ENCODE data around the gene TFR2.

Gene TFR2

DNA sequence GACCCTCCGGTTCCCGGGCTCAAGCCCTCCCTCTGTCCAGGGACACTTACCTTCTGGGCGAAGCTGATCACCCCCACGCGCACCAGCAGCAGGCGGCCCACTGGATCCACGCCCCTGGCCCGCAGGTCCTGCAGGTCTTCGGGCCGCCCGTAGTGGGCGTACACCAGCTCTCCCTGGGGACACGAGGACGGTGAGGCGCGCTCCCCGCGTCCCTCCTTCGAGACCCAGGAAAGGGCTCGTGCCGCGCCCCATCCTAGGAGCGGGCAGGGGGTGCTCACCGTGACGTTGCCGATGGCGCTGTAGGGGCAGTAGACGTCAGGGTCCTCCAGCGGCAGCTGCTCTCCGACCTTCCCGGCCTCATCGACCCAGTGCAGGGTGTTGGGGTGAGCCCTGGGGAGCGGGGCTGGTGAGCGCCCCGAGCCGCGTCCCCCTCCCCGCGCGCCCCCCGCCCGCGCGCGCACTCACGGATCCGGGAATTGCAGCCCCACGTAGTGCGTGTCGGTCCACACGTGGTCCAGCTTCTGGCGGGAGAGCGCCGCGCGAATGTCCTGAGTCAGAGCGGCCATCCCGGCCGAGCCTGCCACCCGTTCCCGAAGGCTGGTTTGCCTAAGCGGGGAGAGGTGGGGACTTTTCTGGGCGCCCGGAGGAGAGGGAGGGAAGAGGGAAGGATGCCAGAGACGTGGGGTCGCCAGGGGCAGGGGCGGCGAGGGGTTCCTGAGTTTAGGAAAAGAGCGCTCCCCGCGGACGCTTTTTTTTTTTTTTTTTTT, 8.2 kb downstream of the TFR2 start:
- TF ChIP-seq FOXP2 (optimal IDR thresholded peaks at IDR 0.05; ENCODE audit: borderline replicate concordance, extremely low read depth, extremely low read length, insufficient read depth) (no peak), SIN3A (IDR thresholded peaks at IDR 0.05; ENCODE audit: borderline replicate concordance, insufficient read depth, low read length) (no peak), POLR2AphosphoS5 (IDR thresholded peaks at IDR 0.05; ENCODE audit: low read depth, low read length) (no peak), TAF1 (IDR thresholded peaks at IDR 0.05; ENCODE audit: borderline replicate concordance, insufficient read depth, low read length) (no peak)
- TF ChIP-seq, protein P1, sequence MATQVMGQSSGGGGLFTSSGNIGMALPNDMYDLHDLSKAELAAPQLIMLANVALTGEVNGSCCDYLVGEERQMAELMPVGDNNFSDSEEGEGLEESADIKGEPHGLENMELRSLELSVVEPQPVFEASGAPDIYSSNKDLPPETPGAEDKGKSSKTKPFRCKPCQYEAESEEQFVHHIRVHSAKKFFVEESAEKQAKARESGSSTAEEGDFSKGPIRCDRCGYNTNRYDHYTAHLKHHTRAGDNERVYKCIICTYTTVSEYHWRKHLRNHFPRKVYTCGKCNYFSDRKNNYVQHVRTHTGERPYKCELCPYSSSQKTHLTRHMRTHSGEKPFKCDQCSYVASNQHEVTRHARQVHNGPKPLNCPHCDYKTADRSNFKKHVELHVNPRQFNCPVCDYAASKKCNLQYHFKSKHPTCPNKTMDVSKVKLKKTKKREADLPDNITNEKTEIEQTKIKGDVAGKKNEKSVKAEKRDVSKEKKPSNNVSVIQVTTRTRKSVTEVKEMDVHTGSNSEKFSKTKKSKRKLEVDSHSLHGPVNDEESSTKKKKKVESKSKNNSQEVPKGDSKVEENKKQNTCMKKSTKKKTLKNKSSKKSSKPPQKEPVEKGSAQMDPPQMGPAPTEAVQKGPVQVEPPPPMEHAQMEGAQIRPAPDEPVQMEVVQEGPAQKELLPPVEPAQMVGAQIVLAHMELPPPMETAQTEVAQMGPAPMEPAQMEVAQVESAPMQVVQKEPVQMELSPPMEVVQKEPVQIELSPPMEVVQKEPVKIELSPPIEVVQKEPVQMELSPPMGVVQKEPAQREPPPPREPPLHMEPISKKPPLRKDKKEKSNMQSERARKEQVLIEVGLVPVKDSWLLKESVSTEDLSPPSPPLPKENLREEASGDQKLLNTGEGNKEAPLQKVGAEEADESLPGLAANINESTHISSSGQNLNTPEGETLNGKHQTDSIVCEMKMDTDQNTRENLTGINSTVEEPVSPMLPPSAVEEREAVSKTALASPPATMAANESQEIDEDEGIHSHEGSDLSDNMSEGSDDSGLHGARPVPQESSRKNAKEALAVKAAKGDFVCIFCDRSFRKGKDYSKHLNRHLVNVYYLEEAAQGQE (IDR thresholded peaks at IDR 0.05; ENCODE audit: insufficient read depth in 1 of 2, low read depth in 2 of 2, low read length in 2 of 2): no peak

DNA sequence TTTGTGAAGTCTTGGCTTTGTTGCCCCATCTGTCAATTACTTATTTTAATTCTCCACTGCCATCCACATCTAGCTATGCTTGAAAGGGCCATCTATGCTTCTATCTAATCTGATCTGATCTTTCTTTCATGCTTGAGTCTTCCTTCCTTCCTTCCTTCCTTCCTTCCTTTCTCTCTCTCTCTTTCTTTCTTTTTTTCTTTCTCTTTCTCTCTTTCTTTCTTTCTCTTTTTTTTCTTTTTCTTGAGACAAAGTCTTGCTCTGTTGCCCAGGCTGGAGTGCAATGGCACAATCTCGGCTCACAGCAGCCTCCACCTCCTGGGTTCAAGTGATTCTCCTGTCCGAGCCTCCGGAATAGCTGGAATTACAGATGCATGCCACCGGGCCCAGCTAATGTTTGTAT, 11.3 kb downstream of the TFR2 start:
- TF ChIP-seq TAF1 (IDR thresholded peaks at IDR 0.05; ENCODE audit: borderline replicate concordance, insufficient read depth, low read length): no peak
- TF ChIP-seq, protein P1 (IDR thresholded peaks at IDR 0.05; ENCODE audit: insufficient read depth in 1 of 2, low read depth in 2 of 2, low read length in 2 of 2): no peak
- TF ChIP-seq POLR2AphosphoS5 (IDR thresholded peaks at IDR 0.05; ENCODE audit: low read depth, low read length): no peak

DNA sequence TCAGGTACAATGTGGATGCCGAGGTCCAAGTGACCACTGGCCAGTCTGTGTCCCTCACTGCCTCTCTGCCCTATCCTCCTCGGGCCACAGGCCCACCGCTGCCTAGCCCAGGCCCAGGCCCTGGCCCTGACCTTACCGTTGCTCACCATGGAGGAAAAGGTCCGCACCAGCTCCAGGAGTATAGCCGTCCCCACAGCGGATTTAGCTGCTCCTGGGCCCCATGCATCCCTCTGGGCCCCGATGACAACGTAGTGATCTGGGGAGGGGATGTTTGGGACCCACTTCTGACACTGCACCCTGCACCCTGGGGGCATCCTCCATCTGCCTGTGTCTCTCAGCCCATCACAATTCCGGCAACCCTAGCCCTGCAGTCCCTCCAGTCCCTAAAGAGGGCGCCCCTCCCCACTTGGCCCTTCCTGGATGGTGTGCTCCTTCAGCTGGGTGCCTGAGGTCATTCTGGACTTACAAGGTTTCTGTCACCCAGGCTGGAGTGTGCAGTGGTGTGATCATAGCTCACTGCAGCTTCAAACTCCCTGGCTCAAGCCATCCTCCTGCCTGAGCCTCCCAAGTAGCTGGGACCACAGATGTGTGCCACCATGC, 12.1 kb downstream of the TFR2 start:
- no peak for TF ChIP-seq POLR2AphosphoS5 (IDR thresholded peaks at IDR 0.05; ENCODE audit: low read depth, low read length)
- TF ChIP-seq FOXP2 (optimal IDR thresholded peaks at IDR 0.05; ENCODE audit: borderline replicate concordance, extremely low read depth, extremely low read length, insufficient read depth): no peak
- TF ChIP-seq, protein P1 (IDR thresholded peaks at IDR 0.05; ENCODE audit: insufficient read depth in 1 of 2, low read depth in 2 of 2, low read length in 2 of 2): no peak
- TF ChIP-seq TAF1 (IDR thresholded peaks at IDR 0.05; ENCODE audit: borderline replicate concordance, insufficient read depth, low read length): no peak
- TF ChIP-seq SIN3A (IDR thresholded peaks at IDR 0.05; ENCODE audit: borderline replicate concordance, insufficient read depth, low read length): no peak

DNA sequence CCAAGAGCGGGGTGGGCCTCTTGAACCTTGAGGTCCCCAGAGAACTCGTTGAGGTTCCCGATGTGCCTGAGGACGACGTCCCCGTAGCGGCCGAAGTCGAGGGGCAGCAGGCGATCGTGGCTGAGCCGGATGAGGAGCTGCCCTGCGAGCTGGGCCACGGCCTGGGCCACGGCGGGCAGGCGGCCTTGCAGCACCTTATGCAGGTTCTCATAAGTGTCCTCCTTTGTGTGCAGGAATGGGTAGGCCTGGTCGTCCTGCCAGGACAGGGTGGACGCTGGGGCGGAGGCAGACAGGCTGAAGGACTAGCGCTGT, 14.2 kb downstream of the TFR2 start:
- no peak for TF ChIP-seq SIN3A (IDR thresholded peaks at IDR 0.05; ENCODE audit: borderline replicate concordance, insufficient read depth, low read length)
- TF ChIP-seq, protein P1 (IDR thresholded peaks at IDR 0.05; ENCODE audit: insufficient read depth in 1 of 2, low read depth in 2 of 2, low read length in 2 of 2): no peak
- TF ChIP-seq FOXP2 (optimal IDR thresholded peaks at IDR 0.05; ENCODE audit: borderline replicate concordance, extremely low read depth, extremely low read length, insufficient read depth): no peak
- TF ChIP-seq POLR2AphosphoS5 (IDR thresholded peaks at IDR 0.05; ENCODE audit: low read depth, low read length): no peak
- no peak for TF ChIP-seq TAF1 (IDR thresholded peaks at IDR 0.05; ENCODE audit: borderline replicate concordance, insufficient read depth, low read length)

Data from PFSK-1 (cell line).